Activated naive CD4-positive, alpha-beta T cell treated with anti-CD3 and anti-CD28 coated beads, Interleukin-2, amount 10 ng/mL, durations not matched to agents 7 days and 5 days (primary cell): ENCODE data around the gene GNAZ.

ENCODE experiments used
- CTCF ChIA-PET: fragments of 350-600 bp; sonication (Branson Sonifier 250); formaldehyde crosslinking; loops from one replicate; lab custom pipeline; 2021; ENCODE audit warnings: antibody characterized with exemption; lab: Charles Lee
- DNase-seq: peaks from one replicate; pipeline ENCODE4 v3.0.0-alpha.2; 2020
- H3K27ac Mint-ChIP-seq: one replicate; pipeline ENCODE4 v1.8.0; 2021; ENCODE audit warnings: mild to moderate bottlenecking, moderate library complexity, mixed read lengths
- H3K27me3 Mint-ChIP-seq: one replicate; pipeline ENCODE4 v1.8.0; 2021; ENCODE audit warnings: mild to moderate bottlenecking, mixed read lengths
- H3K36me3 Mint-ChIP-seq: one replicate; pipeline ENCODE4 v1.8.0; 2021; ENCODE audit warnings: mixed read lengths
- H3K4me1 Mint-ChIP-seq: one replicate; pipeline ENCODE4 v1.8.0; 2021; ENCODE audit warnings: mixed read lengths
- H3K4me3 Mint-ChIP-seq: one replicate; pipeline ENCODE4 v1.8.0; 2021; ENCODE audit warnings: mild to moderate bottlenecking, moderate library complexity, mixed read lengths
- H3K9me3 Mint-ChIP-seq: one replicate; pipeline ENCODE4 v1.8.0; 2021; ENCODE audit warnings: mixed read lengths

Gene GNAZ

GRCh38 chr22:23054531-23055257, 15.6 kb upstream of the GNAZ start:
- Mint-ChIP-seq H3K9me3 (no peaks in the 10 kb centered on the region), H3K36me3 (no peaks in the 10 kb centered on the region), H3K27ac (no peak overlapping the region), H3K27me3 (peaks cover 63% of the 10 kb centered on the region), H3K4me1 (no peaks in the 10 kb centered on the region), H3K4me3 (no peak overlapping the region)
- DNase-seq = no peak
- CTCF ChIA-PET = interaction anchor here (1.0 kb wide), 1 partner anchor 104 kb away, joined by 3 read pairs; no protein-coding TSS in a partner anchor

- H3K9me3 Mint-ChIP-seq = no peaks in the 10 kb centered on the region
Observed at GRCh38 chr22:23055449-23056179, 14.7 kb upstream of the GNAZ start.

GRCh38 chr22:23057331-23057730, 13.0 kb upstream of the GNAZ start:
- CTCF ChIA-PET = no interaction called here
- H3K9me3 Mint-ChIP-seq = no peaks in the 10 kb centered on the region
- no peak overlapping the region for H3K27ac Mint-ChIP-seq
- H3K27me3 Mint-ChIP-seq = peaks cover 43% of the 10 kb centered on the region
- no peaks in the 10 kb centered on the region for H3K36me3 Mint-ChIP-seq
- H3K4me1 Mint-ChIP-seq = no peaks in the 10 kb centered on the region
- no peak overlapping the region for H3K4me3 Mint-ChIP-seq
- no peak for DNase-seq

More at GRCh38 chr22:23055449-23056179, 14.7 kb upstream of the GNAZ start:
- H3K4me1 Mint-ChIP-seq = no peaks in the 10 kb centered on the region
- H3K4me3 Mint-ChIP-seq = no peak overlapping the region
- peaks cover 57% of the 10 kb centered on the region for H3K27me3 Mint-ChIP-seq
- H3K27ac Mint-ChIP-seq = no peak overlapping the region
- no peaks in the 10 kb centered on the region for H3K36me3 Mint-ChIP-seq
- DNase-seq = no peak
- CTCF ChIA-PET = interaction anchor here (1.0 kb wide), 1 partner anchor 105 kb away, joined by 3 read pairs; no protein-coding TSS in a partner anchor

- DNase-seq = no peak
- Mint-ChIP-seq H3K4me3 (no peak overlapping the region), H3K4me1 (no peaks in the 10 kb centered on the region), H3K9me3 (no peaks in the 10 kb centered on the region), H3K27me3 (peaks cover 43% of the 10 kb centered on the region), H3K27ac (no peak overlapping the region), H3K36me3 (no peaks in the 10 kb centered on the region)
- CTCF ChIA-PET = no interaction called here
Observed at GRCh38 chr22:23058063-23058462, 12.3 kb upstream of the GNAZ start.

GRCh38 chr22:23058481-23059283, 11.6 kb upstream of the GNAZ start:
- CTCF ChIA-PET = no interaction called here
- H3K4me3 Mint-ChIP-seq = no peak overlapping the region
- H3K36me3 Mint-ChIP-seq = no peaks in the 10 kb centered on the region
- no peak for DNase-seq
- H3K4me1 Mint-ChIP-seq = no peaks in the 10 kb centered on the region
- H3K27me3 Mint-ChIP-seq = peaks cover 37% of the 10 kb centered on the region
- no peaks in the 10 kb centered on the region for H3K9me3 Mint-ChIP-seq
- no peak overlapping the region for H3K27ac Mint-ChIP-seq

- no peak for DNase-seq
- peaks cover 29% of the 10 kb centered on the region for H3K27me3 Mint-ChIP-seq
- no peak overlapping the region for H3K27ac Mint-ChIP-seq
- H3K4me3 Mint-ChIP-seq = no peak overlapping the region
- no peaks in the 10 kb centered on the region for H3K4me1 Mint-ChIP-seq
- no peaks in the 10 kb centered on the region for H3K9me3 Mint-ChIP-seq
- no peaks in the 10 kb centered on the region for H3K36me3 Mint-ChIP-seq
- CTCF ChIA-PET = no interaction called here
Observed at GRCh38 chr22:23059284-23059948, 10.9 kb upstream of the GNAZ start.

- H3K4me3 Mint-ChIP-seq = no peak overlapping the region
Observed at GRCh38 chr22:23060612-23061400, 9.5 kb upstream of the GNAZ start.

GRCh38 chr22:23061471-23062280, 8.6 kb upstream of the GNAZ start:
- DNase-seq = no peak
- Mint-ChIP-seq H3K27me3 (peaks cover 32% of the 10 kb centered on the region), H3K27ac (no peak overlapping the region), H3K9me3 (no peaks in the 10 kb centered on the region), H3K4me1 (no peaks in the 10 kb centered on the region), H3K36me3 (no peaks in the 10 kb centered on the region), H3K4me3 (no peak overlapping the region)
- CTCF ChIA-PET = no interaction called here

More at GRCh38 chr22:23060612-23061400, 9.5 kb upstream of the GNAZ start:
- Mint-ChIP-seq H3K9me3 (no peaks in the 10 kb centered on the region), H3K27ac (no peak overlapping the region), H3K4me1 (no peaks in the 10 kb centered on the region), H3K27me3 (peaks cover 26% of the 10 kb centered on the region), H3K36me3 (no peaks in the 10 kb centered on the region)
- no peak for DNase-seq
- CTCF ChIA-PET = no interaction called here

GRCh38 chr22:23062616-23063538, 7.4 kb upstream of the GNAZ start:
- Mint-ChIP-seq H3K9me3 (no peaks in the 10 kb centered on the region), H3K27ac (no peak overlapping the region), H3K4me1 (peaks cover 4% of the 10 kb centered on the region), H3K4me3 (no peak overlapping the region), H3K36me3 (no peaks in the 10 kb centered on the region), H3K27me3 (peaks cover 34% of the 10 kb centered on the region)
- DNase-seq = no peak
- CTCF ChIA-PET = no interaction called here

GRCh38 chr22:23063539-23064380, 6.6 kb upstream of the GNAZ start:
- Mint-ChIP-seq H3K27me3 (peaks cover 34% of the 10 kb centered on the region), H3K27ac (no peak overlapping the region), H3K9me3 (no peaks in the 10 kb centered on the region), H3K4me3 (no peak overlapping the region), H3K4me1 (peaks cover 5% of the 10 kb centered on the region), H3K36me3 (no peaks in the 10 kb centered on the region)
- CTCF ChIA-PET = no interaction called here
- DNase-seq = no peak

- no peaks in the 10 kb centered on the region for H3K36me3 Mint-ChIP-seq
- H3K4me1 Mint-ChIP-seq = peaks cover 6% of the 10 kb centered on the region
- H3K27ac Mint-ChIP-seq = peak overlapping the region; percentile 37
- DNase-seq = no peak
- CTCF ChIA-PET = no interaction called here
- H3K27me3 Mint-ChIP-seq = peaks cover 42% of the 10 kb centered on the region
- no peak overlapping the region for H3K4me3 Mint-ChIP-seq
- no peaks in the 10 kb centered on the region for H3K9me3 Mint-ChIP-seq
Observed at GRCh38 chr22:23064381-23065068, 5.8 kb upstream of the GNAZ start.
